Karpas-422 (cell line): ENCODE measurements around the gene HIF1A. TPM values are rescaled to one million over a fixed set of nuclear protein-coding genes. Genes with fewer than 3 reads are reported as not detected.
"Not testable (repeated sequence)": the region's sequence is repeated elsewhere in the genome, so short reads cannot be mapped to it uniquely, and the experiment has no call there.

Experiments used
- DNase-seq: peaks from one replicate; pipeline ENCODE4 v3.0.0-alpha.2; 2015
- H2AFZ ChIP-seq: fragments of 200-600 bp; sonication (generic); 2 replicates; pipeline ENCODE4 v1.6.1; 2014; ENCODE audit warnings: antibody characterized with exemption, low read length, mixed read lengths
- H3K27ac ChIP-seq: fragments of 200-600 bp; sonication (generic); 2 replicates; pipeline ENCODE4 v1.5.1; 2014; ENCODE audit warnings: mild to moderate bottlenecking, low read length, moderate library complexity
- H3K27me3 ChIP-seq: fragments of 200-600 bp; sonication (generic); 2 replicates; pipeline ENCODE4 v1.6.1; 2014; ENCODE audit warnings: low read length, mixed read lengths
- H3K36me3 ChIP-seq: fragments of 200-600 bp; sonication (generic); 2 replicates; pipeline ENCODE4 v1.6.1; 2014; ENCODE audit warnings: low read length, mixed read lengths; ENCODE audit not compliant: insufficient read depth
- H3K4me1 ChIP-seq: fragments of 200-600 bp; sonication (generic); 2 replicates; pipeline ENCODE4 v1.6.1; 2014; ENCODE audit warnings: mild to moderate bottlenecking, low read length, mixed read lengths
- H3K4me2 ChIP-seq: fragments of 200-600 bp; sonication (generic); 2 replicates; pipeline ENCODE4 v1.6.1; 2014; ENCODE audit warnings: low read length, low read depth, mild to moderate bottlenecking; ENCODE audit not compliant: poor library complexity, severe bottlenecking
- H3K4me3 ChIP-seq: fragments of 200-600 bp; sonication (generic); 2 replicates; pipeline ENCODE4 v1.5.1; 2014; ENCODE audit warnings: mild to moderate bottlenecking, antibody characterized with exemption, low read length, mixed read lengths
- H3K79me2 ChIP-seq: fragments of 200-600 bp; sonication (generic); 2 replicates; pipeline ENCODE4 v1.6.1; 2014; ENCODE audit warnings: mild to moderate bottlenecking, low read length, mixed read lengths
- H3K9ac ChIP-seq: fragments of 200-600 bp; sonication (generic); 2 replicates; pipeline ENCODE4 v1.6.0; 2014; ENCODE audit warnings: low read length
- H3K9me2 ChIP-seq: fragments of 200-600 bp; sonication (generic), shearing (Covaris generic); replicated peaks from 2 replicates; pipeline ENCODE4 v1.6.0; 2014; ENCODE audit warnings: mild to moderate bottlenecking, low read length, moderate library complexity; ENCODE audit not compliant: insufficient read depth
- H3K9me3 ChIP-seq: fragments of 300-700, 200-600 bp; sonication (generic); 2 replicates; pipeline ENCODE4 v1.6.1; 2014; ENCODE audit warnings: low read length, mixed read lengths
- H4K20me1 ChIP-seq: fragments of 200-600 bp; sonication (generic); 2 replicates; pipeline ENCODE4 v1.6.1; 2014; ENCODE audit warnings: mild to moderate bottlenecking, antibody characterized with exemption, low read length, low read depth; ENCODE audit not compliant: insufficient read depth
- total RNA-seq: library from RNA; depleted of rRNA; stranded (reverse); fragments of >200 nt; shearing (Covaris generic); gene quantifications from 2 replicates; pipeline ENCODE4 v1.2.3, GENCODE V29; 2014; ENCODE audit warnings: low replicate concordance

The HIF1A gene
- total RNA-seq, 1 experiment from 2014 or later, result 233 TPM

DNA sequence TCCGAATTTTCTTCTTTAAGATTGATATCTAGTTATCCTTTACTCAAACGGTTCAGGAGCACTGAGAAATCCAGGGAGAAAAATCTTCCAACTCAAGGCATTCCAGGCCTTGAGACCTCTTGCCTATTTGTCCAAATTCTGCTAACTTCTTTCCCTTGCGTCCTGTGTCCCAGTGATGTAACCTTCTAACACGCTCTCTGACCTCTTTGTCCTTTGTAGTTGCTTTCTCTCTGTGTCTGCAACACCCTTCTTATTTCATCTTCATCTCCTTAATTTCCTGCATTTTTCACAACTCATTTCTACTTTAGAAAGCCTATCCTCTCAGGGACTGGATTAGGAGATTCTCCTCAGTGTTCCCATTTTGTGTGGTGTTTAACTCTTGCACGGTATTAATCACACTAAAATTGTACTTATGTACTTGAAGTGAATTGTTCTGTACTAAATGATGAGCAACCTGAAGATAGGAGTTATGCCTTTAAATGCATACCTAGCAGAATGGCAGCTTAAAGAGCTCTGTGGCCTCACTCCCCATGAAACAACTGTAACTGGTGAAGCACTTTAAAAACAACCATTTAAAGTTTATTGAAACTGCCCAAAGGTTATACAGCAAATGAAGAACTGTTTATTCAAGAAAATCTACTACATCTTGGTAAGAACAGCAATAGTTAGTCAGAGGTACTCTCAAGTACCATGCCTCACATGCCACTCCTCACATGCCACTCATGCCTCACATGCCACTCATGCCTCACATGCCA lies 59.5 kb downstream of the HIF1A start:
- no peaks in the 10 kb centered on the region for H4K20me1 ChIP-seq
- no peak overlapping the region for H3K4me2 ChIP-seq
- H3K9me2 ChIP-seq, result no peaks in the 10 kb centered on the region

DNA sequence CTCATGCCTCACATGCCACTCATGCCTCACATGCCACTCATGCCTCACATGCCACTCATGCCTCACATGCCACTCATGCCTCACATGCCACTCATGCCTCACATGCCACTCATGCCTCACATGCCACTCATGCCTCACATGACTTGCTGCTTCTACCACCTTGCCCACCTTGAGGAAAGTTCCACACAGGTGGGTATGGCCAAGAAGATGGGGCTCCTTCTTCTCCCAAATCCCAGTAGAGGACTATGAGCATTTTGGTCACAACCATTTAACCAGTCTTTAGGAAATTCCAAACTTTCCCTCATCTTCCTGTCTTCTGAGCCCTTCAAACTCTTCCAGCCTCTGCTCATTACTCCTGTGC lies 60.0 kb downstream of the HIF1A start:
- H3K27me3 ChIP-seq, H3K4me2 ChIP-seq, H3K36me3 ChIP-seq, H3K9ac ChIP-seq, H3K9me3 ChIP-seq, DNase-seq, H3K4me3 ChIP-seq, H2AFZ ChIP-seq, H4K20me1 ChIP-seq, H3K79me2 ChIP-seq, H3K27ac ChIP-seq, H3K9me2 ChIP-seq: not testable (repeated sequence)
- peaks cover 28% of the 10 kb centered on the region for H3K4me1 ChIP-seq

More for the DNA sequence above, 59.5 kb downstream of the HIF1A start:
- no peak overlapping the region for H3K9ac ChIP-seq
- no peaks in the 10 kb centered on the region for H3K9me3 ChIP-seq
- H3K4me3 ChIP-seq, result no peak overlapping the region
- H3K4me1 ChIP-seq, result peaks cover 34% of the 10 kb centered on the region
- DNase-seq, result no peak
- no peak overlapping the region for H2AFZ ChIP-seq
- H3K79me2 ChIP-seq, result peaks cover 10% of the 10 kb centered on the region
- H3K27ac ChIP-seq, result no peak overlapping the region
- peaks cover 2% of the 10 kb centered on the region; the same call in 1 of the 2 replicates for H3K36me3 ChIP-seq
- no peaks in the 10 kb centered on the region for H3K27me3 ChIP-seq

GRCh38 chr14:61756135-61756534 lies 60.8 kb downstream of the HIF1A start:
- no peak overlapping the region for H3K4me2 ChIP-seq
- no peak overlapping the region for H3K9ac ChIP-seq
- H3K9me3 ChIP-seq, result no peaks in the 10 kb centered on the region
- no peaks in the 10 kb centered on the region for H3K9me2 ChIP-seq
- H4K20me1 ChIP-seq, result no peaks in the 10 kb centered on the region
- peaks cover 27% of the 10 kb centered on the region for H3K4me1 ChIP-seq
- H3K36me3 ChIP-seq, result no peaks in the 10 kb centered on the region
- no peak overlapping the region for H2AFZ ChIP-seq
- H3K4me3 ChIP-seq, result no peak overlapping the region
- H3K27ac ChIP-seq, result no peak overlapping the region
- no peaks in the 10 kb centered on the region for H3K79me2 ChIP-seq
- DNase-seq, result no peak
- H3K27me3 ChIP-seq, result no peaks in the 10 kb centered on the region

- H3K4me3 ChIP-seq, result no peak overlapping the region
- H3K4me1 ChIP-seq, result peaks cover 25% of the 10 kb centered on the region
- H4K20me1 ChIP-seq, result peaks cover 5% of the 10 kb centered on the region; the same call in 1 of the 2 replicates
- H3K9me3 ChIP-seq, result no peaks in the 10 kb centered on the region
- H3K36me3 ChIP-seq, result no peaks in the 10 kb centered on the region
- no peaks in the 10 kb centered on the region for H3K27me3 ChIP-seq
- no peak overlapping the region for H2AFZ ChIP-seq
- H3K27ac ChIP-seq, result no peak overlapping the region
- no peak overlapping the region for H3K4me2 ChIP-seq
- H3K9ac ChIP-seq, result no peak overlapping the region
- peaks cover 27% of the 10 kb centered on the region for H3K79me2 ChIP-seq
- DNase-seq, result no peak
- no peaks in the 10 kb centered on the region for H3K9me2 ChIP-seq
Observed at GRCh38 chr14:61759878-61760277, 64.6 kb downstream of the HIF1A start.

- DNase-seq, result peak; percentile 57
- H3K9me3 ChIP-seq, result no peaks in the 10 kb centered on the region
- peak overlapping the region; percentile 79 for H3K9ac ChIP-seq
- no peaks in the 10 kb centered on the region for H3K27me3 ChIP-seq
- H2AFZ ChIP-seq, result peak overlapping the region; percentile 45
- H3K4me2 ChIP-seq, result peak overlapping the region; percentile 86
- H4K20me1 ChIP-seq, result peaks cover 5% of the 10 kb centered on the region; the same call in 1 of the 2 replicates
- peaks cover 44% of the 10 kb centered on the region for H3K79me2 ChIP-seq
- H3K36me3 ChIP-seq, result peaks cover 11% of the 10 kb centered on the region; the same call in 1 of the 2 replicates
- no peaks in the 10 kb centered on the region for H3K9me2 ChIP-seq
- H3K4me1 ChIP-seq, result peaks cover 41% of the 10 kb centered on the region
- H3K27ac ChIP-seq, result peak overlapping the region; percentile 84
- peak overlapping the region; percentile 99 for H3K4me3 ChIP-seq
Observed at GRCh38 chr14:61761557-61761956, 66.2 kb downstream of the HIF1A start.

GRCh38 chr14:61761959-61762786 lies 66.9 kb downstream of the HIF1A start, which contains the start of gene SNAPC1:
Gene SNAPC1 (plus strand): TSS chr14:61762420. CDS start chr14:61762461, 41 bp downstream.
- H2AFZ ChIP-seq, result peak within 1 kb of the TSS; percentile 45
- no peaks in the 10 kb centered on the region for H3K27me3 ChIP-seq
- H3K79me2 ChIP-seq, result peaks cover 49% of the 10 kb centered on the region
- no peaks in the 10 kb centered on the region for H3K9me3 ChIP-seq
- peak within 1 kb of the TSS; percentile 86 for H3K4me2 ChIP-seq
- peak; percentile 100 for DNase-seq
- H3K4me3 ChIP-seq, result peak within 1 kb of the TSS; percentile 99
- no peaks in the 10 kb centered on the region for H3K9me2 ChIP-seq
- H3K27ac ChIP-seq, result peak within 1 kb of the TSS; percentile 84
- peak within 1 kb of the TSS; percentile 96 for H3K9ac ChIP-seq
- H4K20me1 ChIP-seq, result peaks cover 5% of the 10 kb centered on the region; the same call in 1 of the 2 replicates
- peaks cover 41% of the 10 kb centered on the region for H3K4me1 ChIP-seq
- H3K36me3 ChIP-seq, result peaks cover 14% of the 10 kb centered on the region; the same call in 1 of the 2 replicates

- H3K4me2 ChIP-seq, result peak overlapping the region; percentile 86
- H4K20me1 ChIP-seq, result peaks cover 5% of the 10 kb centered on the region; the same call in 1 of the 2 replicates
- no peaks in the 10 kb centered on the region for H3K27me3 ChIP-seq
- peaks cover 41% of the 10 kb centered on the region for H3K4me1 ChIP-seq
- peak; percentile 56 for DNase-seq
- peak overlapping the region; percentile 75 for H3K27ac ChIP-seq
- H3K9ac ChIP-seq, result peak overlapping the region; percentile 96
- peaks cover 67% of the 10 kb centered on the region for H3K79me2 ChIP-seq
- no peak overlapping the region for H2AFZ ChIP-seq
- H3K9me2 ChIP-seq, result no peaks in the 10 kb centered on the region
- H3K4me3 ChIP-seq, result peak overlapping the region; percentile 99
- H3K9me3 ChIP-seq, result no peaks in the 10 kb centered on the region
- H3K36me3 ChIP-seq, result peaks cover 29% of the 10 kb centered on the region
Observed at GRCh38 chr14:61764342-61765122, 69.2 kb downstream of the HIF1A start.
